ENCODE results near the gene DOHH. TPM values are rescaled to one million over a fixed set of nuclear protein-coding genes. Genes with fewer than 3 reads are reported as not detected.

The DOHH gene
- total RNA-seq, 1 donor: 8.3 TPM

- Histone ChIP-seq H3K9me3 (ENCODE audit: low read depth, low read length) (no peaks in the 10 kb centered on the region), H3K27me3 (ENCODE audit: insufficient read depth, low read length) (no peaks in the 10 kb centered on the region), H3K4me3 (ENCODE audit: insufficient read depth, low read length) (no peak overlapping the region), H3K4me2 (ENCODE audit: insufficient read depth, low read length) (no peak overlapping the region), H4K20me1 (ENCODE audit: insufficient read depth, low read length) (peaks cover 79% of the 10 kb centered on the region), H2AFZ (ENCODE audit: low read length) (no peak overlapping the region), H3K36me3 (ENCODE audit: insufficient read depth, low read length) (peaks cover 14% of the 10 kb centered on the region), H3K4me1 (ENCODE audit: insufficient read depth, low read length) (peaks cover 16% of the 10 kb centered on the region), H3K79me2 (ENCODE audit: insufficient read depth, low read length) (peaks cover 99% of the 10 kb centered on the region), H3K27ac (ENCODE audit: low read depth, low read length) (no peak overlapping the region)
- DNase-seq (ENCODE audit: insufficient read length, low spot score, missing footprints): no peak
- TF ChIP-seq, protein P1, sequence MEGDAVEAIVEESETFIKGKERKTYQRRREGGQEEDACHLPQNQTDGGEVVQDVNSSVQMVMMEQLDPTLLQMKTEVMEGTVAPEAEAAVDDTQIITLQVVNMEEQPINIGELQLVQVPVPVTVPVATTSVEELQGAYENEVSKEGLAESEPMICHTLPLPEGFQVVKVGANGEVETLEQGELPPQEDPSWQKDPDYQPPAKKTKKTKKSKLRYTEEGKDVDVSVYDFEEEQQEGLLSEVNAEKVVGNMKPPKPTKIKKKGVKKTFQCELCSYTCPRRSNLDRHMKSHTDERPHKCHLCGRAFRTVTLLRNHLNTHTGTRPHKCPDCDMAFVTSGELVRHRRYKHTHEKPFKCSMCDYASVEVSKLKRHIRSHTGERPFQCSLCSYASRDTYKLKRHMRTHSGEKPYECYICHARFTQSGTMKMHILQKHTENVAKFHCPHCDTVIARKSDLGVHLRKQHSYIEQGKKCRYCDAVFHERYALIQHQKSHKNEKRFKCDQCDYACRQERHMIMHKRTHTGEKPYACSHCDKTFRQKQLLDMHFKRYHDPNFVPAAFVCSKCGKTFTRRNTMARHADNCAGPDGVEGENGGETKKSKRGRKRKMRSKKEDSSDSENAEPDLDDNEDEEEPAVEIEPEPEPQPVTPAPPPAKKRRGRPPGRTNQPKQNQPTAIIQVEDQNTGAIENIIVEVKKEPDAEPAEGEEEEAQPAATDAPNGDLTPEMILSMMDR (IDR thresholded peaks at IDR 0.05; ENCODE audit: extremely low read depth, low read depth, low read length): no peak
Measured at GRCh38 chr19:3518255-3518654, 17.8 kb upstream of the DOHH start.

GRCh38 chr19:3517638-3518037, 17.2 kb upstream of the DOHH start:
- Histone ChIP-seq H3K4me1 (ENCODE audit: insufficient read depth, low read length) (peaks cover 16% of the 10 kb centered on the region), H3K4me3 (ENCODE audit: insufficient read depth, low read length) (no peak overlapping the region), H3K36me3 (ENCODE audit: insufficient read depth, low read length) (peaks cover 11% of the 10 kb centered on the region), H3K9me3 (ENCODE audit: low read depth, low read length) (no peaks in the 10 kb centered on the region), H3K4me2 (ENCODE audit: insufficient read depth, low read length) (no peak overlapping the region), H3K79me2 (ENCODE audit: insufficient read depth, low read length) (peaks cover 99% of the 10 kb centered on the region), H4K20me1 (ENCODE audit: insufficient read depth, low read length) (peaks cover 81% of the 10 kb centered on the region), H3K27ac (ENCODE audit: low read depth, low read length) (no peak overlapping the region), H2AFZ (ENCODE audit: low read length) (no peak overlapping the region), H3K27me3 (ENCODE audit: insufficient read depth, low read length) (no peaks in the 10 kb centered on the region)
- TF ChIP-seq, protein P1 (IDR thresholded peaks at IDR 0.05; ENCODE audit: extremely low read depth, low read depth, low read length): no peak
- no peak for DNase-seq (ENCODE audit: insufficient read length, low spot score, missing footprints)

DNA sequence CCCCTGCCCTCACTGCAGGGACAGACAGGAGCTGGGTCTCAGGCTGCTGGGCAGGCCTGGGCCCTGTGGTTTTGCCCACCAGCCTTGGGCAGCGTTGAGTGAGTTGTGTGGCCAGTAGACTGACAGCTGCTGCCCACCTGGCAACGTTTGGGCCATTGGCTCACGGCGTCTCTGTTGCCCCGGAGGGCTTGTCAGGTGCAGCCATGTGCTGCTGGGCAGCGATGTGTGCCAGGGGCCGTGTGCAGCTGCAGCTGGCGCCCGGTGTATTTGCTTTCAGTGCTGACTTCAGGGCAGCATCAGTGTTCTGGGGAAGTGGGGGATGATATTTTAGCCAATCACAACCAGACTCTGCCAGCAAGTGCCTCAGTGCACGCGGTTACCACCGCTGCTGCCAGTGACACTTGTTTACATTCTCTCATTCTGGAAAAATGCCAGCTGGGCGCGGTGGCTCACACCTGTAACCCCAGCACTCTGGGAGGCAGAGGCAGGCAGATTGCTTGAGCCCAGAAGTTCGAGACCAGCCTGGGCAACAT, 16.3 kb upstream of the DOHH start:
- H3K9me3 ChIP-seq (ENCODE audit: low read depth, low read length): no peaks in the 10 kb centered on the region
- DNase-seq (ENCODE audit: insufficient read length, low spot score, missing footprints): no peak
- H3K4me3 ChIP-seq (ENCODE audit: insufficient read depth, low read length): no peak overlapping the region
- TF ChIP-seq, protein P1 (IDR thresholded peaks at IDR 0.05; ENCODE audit: extremely low read depth, low read depth, low read length): no peak
- peaks cover 82% of the 10 kb centered on the region for H4K20me1 ChIP-seq (ENCODE audit: insufficient read depth, low read length)
- H3K4me1 ChIP-seq (ENCODE audit: insufficient read depth, low read length): peaks cover 16% of the 10 kb centered on the region
- peaks cover 99% of the 10 kb centered on the region for H3K79me2 ChIP-seq (ENCODE audit: insufficient read depth, low read length)
- no peaks in the 10 kb centered on the region for H3K27me3 ChIP-seq (ENCODE audit: insufficient read depth, low read length)
- no peak overlapping the region for H3K4me2 ChIP-seq (ENCODE audit: insufficient read depth, low read length)
- H3K36me3 ChIP-seq (ENCODE audit: insufficient read depth, low read length): peaks cover 11% of the 10 kb centered on the region
- H2AFZ ChIP-seq (ENCODE audit: low read length): no peak overlapping the region
- no peak overlapping the region for H3K27ac ChIP-seq (ENCODE audit: low read depth, low read length)

DNA sequence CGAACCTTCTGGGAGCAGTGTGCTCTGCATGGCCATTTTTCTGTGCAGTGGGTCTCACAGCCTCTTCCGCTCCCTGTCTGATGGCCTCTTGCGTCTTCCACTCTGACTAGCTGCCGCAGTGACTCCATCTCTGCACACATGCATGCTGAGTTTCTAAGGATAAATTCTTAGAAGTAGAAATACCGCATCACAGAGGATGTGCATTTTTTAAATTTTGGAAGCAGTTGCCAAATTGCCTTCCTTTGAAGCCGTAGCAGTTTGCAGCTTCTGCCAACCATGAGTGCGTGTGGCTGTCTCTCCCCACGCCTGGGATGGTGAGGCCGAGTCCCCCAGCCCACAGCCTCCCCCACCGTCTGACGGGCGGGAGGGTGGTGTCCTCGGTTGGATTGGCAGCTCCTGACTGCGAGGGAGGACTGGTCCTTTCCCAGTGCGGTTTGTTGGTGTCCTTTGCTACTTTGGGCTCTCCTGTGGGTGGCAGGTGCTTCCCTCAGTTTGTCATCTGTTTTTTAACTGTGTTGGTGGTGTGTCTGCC, 15.5 kb upstream of the DOHH start:
- no peaks in the 10 kb centered on the region for H3K9me3 ChIP-seq (ENCODE audit: low read depth, low read length)
- H3K4me3 ChIP-seq (ENCODE audit: insufficient read depth, low read length): no peak overlapping the region
- no peak overlapping the region for H3K27ac ChIP-seq (ENCODE audit: low read depth, low read length)
- TF ChIP-seq, protein P1 (IDR thresholded peaks at IDR 0.05; ENCODE audit: extremely low read depth, low read depth, low read length): no peak
- no peaks in the 10 kb centered on the region for H3K27me3 ChIP-seq (ENCODE audit: insufficient read depth, low read length)
- DNase-seq (ENCODE audit: insufficient read length, low spot score, missing footprints): no peak
- H3K4me2 ChIP-seq (ENCODE audit: insufficient read depth, low read length): no peak overlapping the region
- H3K36me3 ChIP-seq (ENCODE audit: insufficient read depth, low read length): peaks cover 10% of the 10 kb centered on the region
- peaks cover 85% of the 10 kb centered on the region for H4K20me1 ChIP-seq (ENCODE audit: insufficient read depth, low read length)
- H3K79me2 ChIP-seq (ENCODE audit: insufficient read depth, low read length): peaks cover 99% of the 10 kb centered on the region
- peaks cover 16% of the 10 kb centered on the region for H3K4me1 ChIP-seq (ENCODE audit: insufficient read depth, low read length)
- no peak overlapping the region for H2AFZ ChIP-seq (ENCODE audit: low read length)
